ENCODE measurements around the gene PTPN1.

- TF ChIP-seq ZNF24 (tag by site-specific recombination; IDR thresholded peaks at IDR 0.05) (no peak), CTCF (tag by site-specific recombination; IDR thresholded peaks at IDR 0.05) (no peak), ZNF785 (tag by site-specific recombination; IDR thresholded peaks at IDR 0.05) (no peak), GLIS2 (tag by site-specific recombination; IDR thresholded peaks at IDR 0.05) (no peak), ZNF121 (tag by site-specific recombination; IDR thresholded peaks at IDR 0.05) (no peak), ZNF747 (tag by site-specific recombination; IDR thresholded peaks at IDR 0.05) (no peak), ZNF548 (tag by site-specific recombination; IDR thresholded peaks at IDR 0.05) (no peak), ZSCAN16 (tag by site-specific recombination; IDR thresholded peaks at IDR 0.05) (no peak), GLI4 (tag by site-specific recombination; IDR thresholded peaks at IDR 0.05) (no peak), YY2 (tag by site-specific recombination; IDR thresholded peaks at IDR 0.05) (no peak), ZNF629 (tag by site-specific recombination; IDR thresholded peaks at IDR 0.05) (peak; percentile 72), ZNF2 (tag by site-specific recombination; IDR thresholded peaks at IDR 0.05) (no peak), ZNF544 (tag by site-specific recombination; IDR thresholded peaks at IDR 0.05) (no peak)
Measured at GRCh38 chr20:50536333-50536732, 26.1 kb downstream of the PTPN1 start.
